CD4-positive, alpha-beta T cell treated with Interleukin-17A for 1 hour (primary cell): ENCODE results near the gene GRHPR.

ENCODE experiments used
- DNase-seq: peaks from one replicate; pipeline ENCODE4 v3.0.0-alpha.2; 2020

The GRHPR gene

DNA sequence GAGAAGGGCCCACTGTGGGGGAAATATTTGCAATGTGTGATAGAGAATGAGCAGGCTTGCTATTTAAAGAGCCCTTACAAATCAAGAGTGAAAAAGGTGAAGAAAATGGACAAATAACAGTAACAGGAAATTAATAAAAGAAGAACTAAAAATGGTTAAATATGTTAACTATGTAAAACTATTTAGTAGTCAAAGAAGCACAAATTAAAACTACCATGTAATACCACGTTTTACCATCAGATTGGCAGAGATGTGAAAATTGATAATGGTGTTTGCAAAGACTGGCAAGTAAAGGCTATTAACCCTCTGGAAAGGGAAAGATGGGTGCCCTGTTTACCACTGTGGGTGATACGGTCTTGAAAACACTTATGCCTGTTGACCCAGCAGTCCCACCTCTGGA is 23.2 kb upstream of the GRHPR start:
- DNase-seq: no peak

DNA sequence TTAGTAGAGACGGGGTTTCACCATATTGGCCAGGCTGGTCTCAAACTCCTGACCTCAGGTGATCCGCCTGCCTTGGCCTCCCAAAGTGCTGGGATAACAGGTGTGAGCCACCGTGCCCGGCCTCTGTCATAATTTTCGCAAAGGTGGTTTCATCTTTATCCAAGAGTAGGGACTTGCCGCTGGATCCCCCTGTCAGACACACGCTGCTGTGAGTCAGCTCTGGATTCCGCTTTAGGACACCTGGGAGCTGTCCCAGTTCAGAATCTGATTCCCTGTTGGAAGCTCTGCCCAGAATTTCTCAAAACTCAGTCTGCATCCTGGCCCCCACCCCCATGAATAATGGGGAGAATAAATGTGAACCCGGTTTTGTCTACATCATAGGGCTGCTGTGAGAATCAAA is 17.9 kb upstream of the GRHPR start:
- DNase-seq: no peak

GRCh38 chr9:37405350-37405749 is 17.1 kb upstream of the GRHPR start:
- DNase-seq: no peak

- no peak for DNase-seq
Observed at GRCh38 chr9:37405764-37406380, 16.6 kb upstream of the GRHPR start.

GRCh38 chr9:37406603-37407401 is 15.7 kb upstream of the GRHPR start:
- DNase-seq: no peak

DNA sequence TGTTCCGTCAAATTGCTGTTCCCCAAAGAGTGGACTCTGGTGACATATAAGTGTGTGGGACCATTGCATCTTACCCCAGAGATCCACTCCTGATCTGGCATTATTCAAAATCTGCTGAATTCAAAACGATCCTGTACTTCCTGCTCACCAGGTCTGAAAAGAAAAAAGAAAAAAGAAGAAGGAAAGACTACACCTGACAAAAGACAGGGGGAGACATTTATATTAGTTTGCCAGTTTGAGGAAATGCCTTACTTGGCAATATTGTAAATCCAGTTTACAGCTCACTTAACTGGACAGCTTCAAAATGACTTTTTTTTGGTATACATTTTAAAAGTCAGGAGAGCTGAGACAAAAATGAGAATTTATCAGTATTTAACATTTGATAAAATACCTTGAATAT is 15.0 kb upstream of the GRHPR start:
- DNase-seq: no peak

DNA sequence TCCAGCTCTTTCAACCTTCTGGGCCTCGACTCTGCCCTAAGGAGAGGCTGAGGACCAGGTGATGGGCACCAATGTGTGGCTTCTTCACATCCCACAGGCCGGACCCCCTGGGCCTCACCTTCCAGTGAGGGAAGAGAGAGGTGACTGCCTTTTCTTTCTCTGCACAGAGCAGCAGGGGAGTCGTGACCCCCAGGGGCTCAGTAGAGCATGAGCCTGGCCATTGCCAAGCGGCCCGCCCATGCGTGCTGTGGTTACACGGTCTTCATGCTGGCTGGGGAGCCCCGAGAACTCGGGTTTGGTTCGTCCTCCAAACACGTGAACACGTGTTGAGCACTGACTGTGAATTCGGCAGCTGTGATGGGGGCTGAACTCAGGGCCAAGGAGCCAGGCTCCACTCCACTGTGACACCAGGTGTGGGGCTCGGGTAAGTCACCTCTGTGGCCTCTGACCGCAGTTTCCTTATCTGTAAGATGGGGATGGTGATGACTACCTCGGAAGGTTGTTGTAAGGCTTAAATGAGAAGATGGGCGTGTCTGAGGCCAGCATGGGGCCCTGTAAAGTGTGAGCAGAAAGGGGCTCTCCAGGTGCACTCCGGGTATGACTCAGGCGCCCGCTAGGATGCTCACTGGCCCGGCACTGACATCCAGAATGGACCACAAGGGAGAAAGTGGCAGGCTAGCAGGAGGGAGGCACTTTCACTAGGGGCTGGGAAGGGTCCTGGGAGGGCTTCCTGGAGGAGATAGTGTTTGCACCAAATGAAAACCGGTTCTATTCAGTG is 13.4 kb upstream of the GRHPR start:
- DNase-seq: peak; percentile 82

GRCh38 chr9:37410354-37410861 is 12.1 kb upstream of the GRHPR start:
- DNase-seq: no peak

DNA sequence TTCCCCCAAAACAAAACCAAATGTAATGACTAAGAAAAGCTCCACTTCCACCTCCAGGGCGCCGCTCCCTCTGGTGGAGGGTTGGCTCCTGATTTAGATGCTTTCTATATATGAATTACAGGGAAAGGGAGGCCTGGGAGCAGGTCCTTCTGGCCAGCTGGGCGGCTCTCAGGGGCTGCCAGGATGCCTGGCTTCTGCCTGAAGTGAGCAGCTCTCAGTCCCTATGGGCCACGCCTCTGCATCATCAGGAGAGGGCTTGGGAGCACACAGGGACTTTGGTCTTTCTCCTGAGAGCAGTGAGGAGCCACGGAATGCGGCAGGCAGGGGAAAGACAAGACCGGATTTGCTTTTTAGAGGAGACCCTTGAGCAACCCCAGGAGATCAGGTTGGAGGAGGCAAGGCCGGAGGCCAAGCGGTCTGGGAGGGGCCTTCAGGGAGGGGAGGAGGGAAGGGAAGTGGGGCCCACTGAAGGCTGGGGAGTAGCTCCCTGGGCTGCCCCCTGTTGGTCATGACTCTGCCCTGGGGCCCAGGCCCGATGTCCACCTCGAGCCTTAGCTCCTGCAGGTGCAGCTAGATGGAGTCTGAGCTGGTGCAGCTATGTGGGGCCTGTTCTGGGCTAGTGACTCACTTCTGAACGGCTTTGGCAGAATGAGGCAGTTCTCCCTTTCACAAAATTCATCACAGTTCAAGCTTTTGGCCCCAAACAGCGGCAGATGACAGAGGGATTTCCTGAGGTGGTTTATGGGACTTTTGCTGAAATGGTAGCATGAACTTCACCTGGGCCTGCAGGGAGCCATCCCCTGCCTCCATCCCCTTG is 11.3 kb upstream of the GRHPR start:
- no peak for DNase-seq

GRCh38 chr9:37412431-37413151 is 9.9 kb upstream of the GRHPR start:
- no peak for DNase-seq

DNA sequence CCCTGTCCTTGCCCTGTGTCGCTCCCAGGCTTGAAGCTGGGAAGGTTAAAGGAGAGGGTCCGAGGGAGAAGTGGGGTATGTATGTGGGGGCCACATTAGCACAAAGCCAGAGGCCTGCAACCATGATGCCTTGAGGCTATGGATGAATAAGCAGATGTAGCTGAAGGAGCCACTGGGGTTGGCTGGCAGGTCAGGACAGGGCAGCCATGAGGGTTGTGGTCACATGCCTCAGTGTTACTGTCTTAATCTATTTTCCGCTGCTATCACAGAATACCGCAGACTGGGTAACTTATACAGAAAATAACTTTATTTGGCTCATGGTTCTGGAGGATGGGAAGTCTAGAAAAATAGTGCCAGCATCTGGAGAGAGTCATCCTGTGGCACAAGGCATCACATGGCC is 9.2 kb upstream of the GRHPR start:
- no peak for DNase-seq

DNA sequence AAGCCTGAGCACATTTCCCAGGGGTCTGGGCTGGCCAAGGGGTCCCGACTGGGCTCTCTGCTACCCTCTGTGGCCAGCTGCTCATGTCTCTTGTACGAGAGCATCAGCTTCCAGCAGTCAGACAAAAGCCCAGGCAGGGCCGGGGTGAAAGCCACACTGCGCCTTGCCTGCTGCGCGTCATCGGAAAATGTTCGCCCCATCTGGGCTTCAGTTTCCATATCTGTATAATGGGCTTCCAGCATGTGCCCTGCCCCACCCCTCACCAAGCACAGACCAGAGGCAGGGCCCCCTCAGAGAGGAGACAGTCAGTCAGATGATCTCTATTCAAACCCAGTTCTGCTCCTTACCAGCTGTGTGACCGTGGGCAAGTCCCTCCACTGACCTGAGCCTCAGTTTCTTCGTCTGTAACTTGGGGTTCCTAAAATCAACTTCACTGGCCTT is 8.0 kb upstream of the GRHPR start:
- no peak for DNase-seq

DNA sequence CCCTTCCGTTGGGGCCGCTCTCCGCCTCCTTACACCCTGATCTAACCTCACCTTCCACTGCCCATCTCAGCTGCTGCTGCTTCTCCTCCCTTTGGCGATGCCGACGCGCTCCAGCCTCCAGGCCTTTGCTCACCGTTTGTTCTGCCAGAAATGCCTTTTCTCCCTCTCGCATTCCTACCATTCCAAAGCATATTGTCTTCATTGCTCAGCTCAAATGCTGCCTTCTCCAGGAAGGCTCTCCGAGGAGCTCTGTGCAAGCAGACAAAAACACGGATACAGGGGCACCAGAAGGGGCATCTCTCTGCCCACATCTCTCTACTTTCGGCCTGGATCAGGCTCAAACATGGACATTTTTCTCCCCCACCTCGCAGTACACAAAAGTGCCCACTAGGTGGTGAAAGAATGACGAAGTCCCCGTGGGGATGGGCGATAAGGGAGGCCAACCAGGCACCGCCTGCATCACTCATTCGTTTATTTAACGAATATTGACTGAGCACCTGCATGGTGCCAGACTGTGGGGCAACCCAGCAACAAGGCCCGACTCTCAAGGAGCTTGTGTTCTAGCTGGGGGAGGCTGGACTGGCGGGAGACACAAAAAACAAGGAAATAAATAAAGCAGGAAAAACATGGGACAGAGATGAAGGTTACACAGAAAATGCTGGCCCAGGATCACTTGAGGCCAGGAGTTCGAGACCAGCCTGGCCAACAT is 7.3 kb upstream of the GRHPR start:
- DNase-seq: peak; percentile 83

DNA sequence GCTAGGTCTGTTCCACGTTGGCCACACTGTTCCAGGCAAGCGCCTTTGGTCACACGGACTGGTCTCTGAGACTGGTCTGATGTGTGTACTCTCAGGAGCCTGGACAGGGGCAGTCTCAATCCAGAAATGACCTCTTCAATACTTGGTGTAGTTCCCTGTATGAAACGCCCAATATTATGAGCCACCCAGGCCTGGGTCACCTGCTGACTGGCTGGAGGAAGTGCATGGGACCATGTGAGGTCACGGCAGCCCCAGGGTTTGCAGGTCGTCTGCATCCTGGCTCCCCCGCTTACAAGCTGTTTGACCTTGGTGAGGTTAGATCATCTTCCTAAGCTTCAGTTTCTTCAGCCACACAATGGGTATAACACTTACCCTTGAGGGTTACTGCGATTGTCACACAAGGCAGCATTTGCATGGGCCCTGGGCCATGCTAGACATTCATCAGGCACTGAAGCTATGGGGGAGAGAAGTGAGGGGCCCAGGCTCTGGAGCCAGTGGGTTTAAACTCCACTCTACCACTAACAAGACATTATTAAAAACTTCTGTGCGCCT is 5.2 kb upstream of the GRHPR start:
- no peak for DNase-seq

- DNase-seq: no peak
Observed at GRCh38 chr9:37417857-37418618, 4.5 kb upstream of the GRHPR start.

GRCh38 chr9:37419204-37419603 is 3.3 kb upstream of the GRHPR start:
- no peak for DNase-seq

DNA sequence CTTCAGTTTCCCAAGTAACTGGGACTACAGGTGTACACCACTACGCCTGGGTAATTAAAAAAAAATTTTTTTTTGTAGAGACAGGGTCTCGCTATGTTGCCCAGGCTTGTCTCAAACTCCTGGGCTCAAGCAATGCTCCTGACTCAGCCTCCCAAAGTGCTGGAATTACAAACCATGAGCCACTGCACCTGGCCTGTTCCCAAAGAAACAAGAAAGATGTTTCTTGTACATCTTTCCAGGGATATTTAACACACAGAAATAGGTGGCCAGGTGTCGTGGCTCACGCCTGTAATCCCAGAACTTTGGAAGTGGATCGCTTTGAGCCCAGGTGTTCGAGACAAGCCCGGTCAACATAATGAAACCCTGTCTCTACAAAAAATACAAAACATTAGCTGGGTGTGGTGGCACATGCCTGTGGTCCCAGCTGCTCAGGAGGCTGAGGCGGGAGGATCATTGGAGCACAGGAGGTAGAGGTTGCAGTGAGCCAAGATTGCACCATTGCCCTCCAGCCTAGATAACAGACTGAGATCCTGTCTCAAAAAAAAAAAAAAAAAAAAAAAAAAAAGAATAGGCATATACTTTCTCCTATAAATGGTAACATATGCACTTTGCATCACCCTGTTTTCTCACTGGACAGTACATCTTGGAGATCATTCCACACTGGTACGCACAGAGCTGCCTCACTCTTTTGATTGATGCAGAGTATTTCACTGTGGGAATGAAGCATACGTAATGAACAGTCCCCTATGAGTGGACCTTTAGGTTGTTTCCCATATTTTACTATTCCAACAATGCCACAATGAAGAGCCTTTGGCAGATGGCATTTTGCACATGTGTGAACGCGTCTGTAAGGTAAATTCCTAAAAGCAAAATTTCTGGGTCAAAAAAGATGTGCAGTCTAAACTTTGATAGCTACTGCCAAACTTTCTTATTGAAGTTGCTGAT is 2.0 kb upstream of the GRHPR start:
- no peak for DNase-seq

DNA sequence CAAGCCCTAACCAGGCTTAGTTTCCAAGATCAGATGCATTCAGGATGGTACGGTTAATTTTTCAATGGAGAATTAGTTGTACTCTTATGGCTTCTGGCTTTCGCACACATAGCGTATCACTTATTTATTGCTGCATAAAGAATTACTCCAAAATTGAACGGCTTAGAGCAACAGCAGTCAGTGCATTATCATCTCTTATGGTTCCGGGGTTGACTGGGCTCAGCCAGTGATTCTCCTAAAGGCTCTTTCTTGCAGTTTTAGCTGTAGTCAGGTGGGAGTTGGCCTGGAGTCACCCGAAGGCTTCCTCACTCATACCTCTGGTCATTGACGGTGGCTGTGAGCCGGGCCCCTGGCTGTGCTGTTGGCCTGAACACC is 595 bp upstream of the GRHPR start:
- DNase-seq: no peak

DNA sequence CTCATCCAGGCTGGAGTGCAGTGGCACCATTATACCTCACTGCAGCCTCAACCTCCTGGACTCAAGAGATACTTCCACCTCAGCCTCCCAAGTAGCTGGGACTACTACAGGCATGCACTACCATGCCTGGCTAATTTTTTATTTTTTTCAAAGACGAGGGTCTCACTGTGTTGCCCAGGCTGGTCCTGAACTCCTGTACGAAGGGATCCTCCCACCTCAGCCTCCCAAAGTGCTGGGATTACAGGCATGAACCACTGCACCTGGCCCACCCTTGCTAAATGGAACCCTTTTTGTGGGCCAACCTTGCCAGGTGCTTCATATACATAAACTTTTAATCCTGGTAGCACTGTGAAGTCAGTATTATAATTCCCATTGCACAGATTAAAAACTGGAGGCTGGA is 1.0 kb downstream of the GRHPR start:
- DNase-seq: no peak
